HG03460 (cell line): Measurements from ENCODE around the gene ZNF471.
A peak's percentile ranks its signal among the peaks of the same experiment; 100 is the strongest.

Experiments used
- ATAC-seq: cut with Tn5 transposase; IDR thresholded peaks from one replicate; pipeline ENCODE4 v1.9.1; 2021; ENCODE audit not compliant: unreplicated experiment

Gene ZNF471

GRCh38 chr19:56507446-56508289, at the start of gene ZNF471:
Gene ZNF471 (plus strand): TSS chr19:56507855. CDS start chr19:56511572, 3,717 bp downstream.
- ATAC-seq: no peak

GRCh38 chr19:56474308-56474707, 33.3 kb upstream of the ZNF471 start:
- ATAC-seq: no peak

- no peak for ATAC-seq
These were observed 31.6 kb upstream of the ZNF471 start for GRCh38 chr19:56476093-56476492.

GRCh38 chr19:56476651-56477428, 30.8 kb upstream of the ZNF471 start, which contains the start of gene ZNF667:
Gene ZNF667 (minus strand): TSS chr19:56477345. CDS start chr19:56462370, 14,975 bp downstream.
- no peak for ATAC-seq

- no peak for ATAC-seq
These were observed 30.0 kb upstream of the ZNF471 start for GRCh38 chr19:56477429-56478338.

- no peak for ATAC-seq
These were observed 16.3 kb upstream of the ZNF471 start for GRCh38 chr19:56491399-56491798.

- ATAC-seq: no peak
These were observed 3.1 kb upstream of the ZNF471 start for GRCh38 chr19:56504581-56504980.

GRCh38 chr19:56508290-56508778, 679 bp downstream of the ZNF471 start:
- no peak for ATAC-seq

GRCh38 chr19:56525214-56525860, 17.7 kb downstream of the ZNF471 start:
- no peak for ATAC-seq

- no peak for ATAC-seq
These were observed 29.8 kb downstream of the ZNF471 start for GRCh38 chr19:56537442-56537841.

- peak; percentile 88 for ATAC-seq
These were observed 30.7 kb downstream of the ZNF471 start for GRCh38 chr19:56538254-56538760.

- peak; percentile 44 for ATAC-seq
These were observed 31.2 kb downstream of the ZNF471 start, which contains the start of gene ZFP28 for GRCh38 chr19:56538761-56539263. Gene ZFP28 (plus strand): TSS chr19:56538948. CDS start chr19:56539019, 71 bp downstream.

- no peak for ATAC-seq
These were observed 36.1 kb downstream of the ZNF471 start for GRCh38 chr19:56543776-56544175.

- ATAC-seq: no peak
These were observed 39.9 kb downstream of the ZNF471 start for GRCh38 chr19:56547535-56547934.

- no peak for ATAC-seq
These were observed 46.7 kb downstream of the ZNF471 start for GRCh38 chr19:56554272-56554869.

GRCh38 chr19:56562766-56563165, 55.1 kb downstream of the ZNF471 start:
- no peak for ATAC-seq

GRCh38 chr19:56566904-56567273, 59.2 kb downstream of the ZNF471 start:
- peak; percentile 22 for ATAC-seq

GRCh38 chr19:56567274-56568120, 59.8 kb downstream of the ZNF471 start, which contains the start of gene ZNF470:
Gene ZNF470 (plus strand): TSS chr19:56567468. CDS start chr19:56570312, 2,844 bp downstream.
- ATAC-seq: peak; percentile 95
